SU-DHL-6 (cell line): Measurements from ENCODE around the gene PPM1H.

Experiments
- H2AFZ ChIP-seq: fragments of 200-600 bp; sonication (generic); 2 replicates; pipeline ENCODE4 v1.6.1; 2014; ENCODE audit warnings: low read depth, mild to moderate bottlenecking, moderate library complexity, mixed read lengths, antibody characterized with exemption, low read length; ENCODE audit not compliant: severe bottlenecking
- H3F3A ChIP-seq: fragments of 200-600 bp; shearing (Covaris generic); 2 replicates; pipeline ENCODE4 v1.6.0; 2016; ENCODE audit warnings: antibody characterized with exemption, mild to moderate bottlenecking; ENCODE audit not compliant: insufficient read depth
- H3K27ac ChIP-seq: fragments of 200-600 bp; sonication (generic); 2 replicates; pipeline ENCODE4 v1.5.1; 2016; ENCODE audit warnings: low read depth, mild to moderate bottlenecking, low read length, moderate library complexity, mixed read lengths
- H3K27me3 ChIP-seq: fragments of 200-600 bp; sonication (generic), shearing (Covaris generic); 2 replicates; pipeline ENCODE4 v1.6.0; 2014; ENCODE audit warnings: mild to moderate bottlenecking, low read length
- H3K36me3 ChIP-seq: fragments of 200-600 bp; sonication (generic); 2 replicates; pipeline ENCODE4 v1.6.1; 2014; ENCODE audit warnings: mild to moderate bottlenecking, low read length, mixed read lengths
- H3K4me2 ChIP-seq: fragments of 300-600, 200-600 bp; shearing (Covaris generic), sonication (generic); 2 replicates; pipeline ENCODE4 v1.6.0; 2014; ENCODE audit warnings: low read length, low read depth, mild to moderate bottlenecking; ENCODE audit not compliant: poor library complexity, severe bottlenecking
- H3K4me3 ChIP-seq: fragments of 200-600 bp; sonication (generic); 2 replicates; pipeline ENCODE4 v1.5.1; 2014; ENCODE audit warnings: antibody characterized with exemption, low read length, mild to moderate bottlenecking, mixed read lengths; ENCODE audit not compliant: insufficient read depth, poor library complexity, severe bottlenecking
- H3K79me2 ChIP-seq: fragments of 200-600 bp; sonication (generic); 2 replicates; pipeline ENCODE4 v1.6.1; 2014; ENCODE audit warnings: mild to moderate bottlenecking, low read length, moderate library complexity; ENCODE audit not compliant: insufficient read depth
- H3K9ac ChIP-seq: fragments of 200-600 bp; sonication (generic); 2 replicates; pipeline ENCODE4 v1.7.0; 2014; ENCODE audit warnings: mild to moderate bottlenecking, low read length
- H3K9me2 ChIP-seq: fragments of 200-600 bp; sonication (generic); replicated peaks from 2 replicates; pipeline ENCODE4 v1.6.1; 2014; ENCODE audit warnings: low read length; ENCODE audit not compliant: insufficient read depth
- H3K9me3 ChIP-seq: fragments of 200-600 bp; sonication (generic); 2 replicates; pipeline ENCODE4 v1.6.1; 2014; ENCODE audit warnings: low read length, mixed read lengths; ENCODE audit not compliant: insufficient read depth
- H4K20me1 ChIP-seq: fragments of 200-600 bp; sonication (generic); 2 replicates; pipeline ENCODE4 v1.6.1; 2014; ENCODE audit warnings: low read depth, mild to moderate bottlenecking, antibody characterized with exemption, low read length, moderate library complexity, mixed read lengths
- EZH2phosphoT487 ChIP-seq: fragments of 200-600 bp; sonication (generic), shearing (Covaris generic); conservative IDR thresholded peaks from 2 replicates; pipeline ENCODE4 v1.6.1; 2018; ENCODE audit warnings: mild to moderate bottlenecking, antibody characterized with exemption, low read length, moderate library complexity, mixed read lengths
- TF ChIP-seq, protein P1 (sequence below): fragments of 200-600 bp; sonication (generic); IDR thresholded peaks from one replicate; pipeline ENCODE4 v1.5.1; 2017; ENCODE audit warnings: antibody characterized with exemption, mild to moderate bottlenecking, low read length, moderate library complexity; ENCODE audit not compliant: insufficient read depth, poor library complexity, severe bottlenecking

Gene PPM1H

DNA sequence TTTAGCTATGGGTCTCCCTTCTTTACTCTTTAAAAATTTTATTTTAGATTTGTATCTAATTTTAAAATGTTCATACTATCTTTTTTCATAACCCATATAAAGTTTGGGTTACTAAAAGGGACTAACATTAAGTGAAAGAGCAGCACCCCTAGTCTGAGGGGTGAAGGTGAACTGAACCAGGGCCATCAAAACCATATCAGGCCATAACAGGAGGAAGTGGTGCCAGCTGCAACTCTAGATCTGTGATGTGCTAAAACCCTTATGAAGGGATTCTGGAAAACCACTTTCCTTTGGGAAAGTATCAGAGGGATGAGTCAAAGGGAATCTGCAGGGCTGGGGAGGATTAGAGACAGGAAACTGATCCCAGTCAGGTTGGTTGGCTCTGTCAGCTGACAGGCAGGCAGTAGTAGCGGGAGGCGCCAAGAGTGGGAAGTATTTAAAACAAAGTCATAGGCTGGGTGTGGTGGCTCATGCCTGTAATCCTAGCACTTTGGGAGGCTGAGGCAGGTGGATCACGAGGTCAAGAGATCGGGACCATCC is 162.5 kb downstream of the PPM1H start:
- no peak overlapping the region for H3K27ac ChIP-seq
- no peak overlapping the region for H3K4me2 ChIP-seq
- no peak overlapping the region for H2AFZ ChIP-seq
- H3K9me2 ChIP-seq, result no peaks in the 10 kb centered on the region
- H3K4me3 ChIP-seq, result no peak overlapping the region
- no peaks in the 10 kb centered on the region for H3K27me3 ChIP-seq
- no peak overlapping the region for H3K9ac ChIP-seq
- H3K9me3 ChIP-seq, result no peaks in the 10 kb centered on the region
- TF ChIP-seq, protein P1, sequence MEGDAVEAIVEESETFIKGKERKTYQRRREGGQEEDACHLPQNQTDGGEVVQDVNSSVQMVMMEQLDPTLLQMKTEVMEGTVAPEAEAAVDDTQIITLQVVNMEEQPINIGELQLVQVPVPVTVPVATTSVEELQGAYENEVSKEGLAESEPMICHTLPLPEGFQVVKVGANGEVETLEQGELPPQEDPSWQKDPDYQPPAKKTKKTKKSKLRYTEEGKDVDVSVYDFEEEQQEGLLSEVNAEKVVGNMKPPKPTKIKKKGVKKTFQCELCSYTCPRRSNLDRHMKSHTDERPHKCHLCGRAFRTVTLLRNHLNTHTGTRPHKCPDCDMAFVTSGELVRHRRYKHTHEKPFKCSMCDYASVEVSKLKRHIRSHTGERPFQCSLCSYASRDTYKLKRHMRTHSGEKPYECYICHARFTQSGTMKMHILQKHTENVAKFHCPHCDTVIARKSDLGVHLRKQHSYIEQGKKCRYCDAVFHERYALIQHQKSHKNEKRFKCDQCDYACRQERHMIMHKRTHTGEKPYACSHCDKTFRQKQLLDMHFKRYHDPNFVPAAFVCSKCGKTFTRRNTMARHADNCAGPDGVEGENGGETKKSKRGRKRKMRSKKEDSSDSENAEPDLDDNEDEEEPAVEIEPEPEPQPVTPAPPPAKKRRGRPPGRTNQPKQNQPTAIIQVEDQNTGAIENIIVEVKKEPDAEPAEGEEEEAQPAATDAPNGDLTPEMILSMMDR, result no peak
- TF ChIP-seq EZH2phosphoT487, result no peak
- H3K79me2 ChIP-seq, result no peaks in the 10 kb centered on the region
- no peaks in the 10 kb centered on the region for H3F3A ChIP-seq
- no peaks in the 10 kb centered on the region for H3K36me3 ChIP-seq
- no peaks in the 10 kb centered on the region for H4K20me1 ChIP-seq

DNA sequence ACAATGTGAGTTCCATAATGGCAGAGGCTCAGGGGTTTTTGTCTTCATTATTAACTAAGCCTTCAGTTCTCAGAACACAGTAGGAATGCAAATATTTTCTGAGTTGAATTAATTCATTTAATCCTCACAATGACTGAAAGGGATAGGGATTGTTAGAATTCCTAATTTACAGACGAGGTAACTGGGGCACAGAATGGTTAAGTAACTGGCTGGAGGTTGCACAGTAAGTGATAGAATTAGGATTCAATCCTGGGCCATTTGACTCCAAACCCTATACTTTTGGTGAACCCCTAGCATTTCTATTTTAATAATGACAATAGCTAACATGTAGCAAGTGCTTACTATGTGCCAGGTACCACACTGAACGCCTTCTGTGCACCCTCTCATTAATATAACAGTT is 163.1 kb downstream of the PPM1H start:
- Histone ChIP-seq H3K36me3 (no peaks in the 10 kb centered on the region), H3K27ac (no peak overlapping the region), H2AFZ (no peak overlapping the region), H3K27me3 (no peaks in the 10 kb centered on the region), H4K20me1 (no peaks in the 10 kb centered on the region), H3K9me2 (no peaks in the 10 kb centered on the region), H3K4me2 (no peak overlapping the region), H3K9ac (no peak overlapping the region), H3K79me2 (no peaks in the 10 kb centered on the region), H3K9me3 (no peaks in the 10 kb centered on the region), H3F3A (no peaks in the 10 kb centered on the region), H3K4me3 (no peak overlapping the region)
- TF ChIP-seq, protein P1, result no peak
- TF ChIP-seq EZH2phosphoT487, result no peak

DNA sequence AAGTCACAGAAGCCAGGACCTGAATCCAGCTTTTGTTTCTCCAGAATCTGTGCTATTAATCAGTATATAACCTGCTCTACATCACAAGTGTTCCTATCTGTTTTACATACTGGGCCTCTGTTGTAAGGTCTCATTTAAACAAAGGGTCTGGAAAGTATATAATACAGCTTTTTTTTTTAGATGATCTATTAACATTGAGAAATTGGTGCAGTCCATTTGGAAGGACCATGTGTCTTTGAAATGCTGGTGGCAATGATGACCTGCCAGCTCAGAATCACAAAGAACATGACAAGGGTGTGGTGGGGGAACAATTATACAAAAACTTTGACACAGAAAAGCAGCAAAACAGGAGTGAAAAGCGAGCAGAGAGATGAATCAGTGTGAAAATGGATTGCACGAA is 164.6 kb downstream of the PPM1H start:
- Histone ChIP-seq H3K9me3 (no peaks in the 10 kb centered on the region), H3F3A (no peaks in the 10 kb centered on the region), H3K9ac (no peak overlapping the region), H3K27me3 (no peaks in the 10 kb centered on the region), H3K79me2 (no peaks in the 10 kb centered on the region), H3K4me2 (no peak overlapping the region), H3K4me3 (no peak overlapping the region), H3K9me2 (no peaks in the 10 kb centered on the region), H2AFZ (no peak overlapping the region), H3K36me3 (no peaks in the 10 kb centered on the region), H3K27ac (no peak overlapping the region), H4K20me1 (no peaks in the 10 kb centered on the region)
- no peak for TF ChIP-seq EZH2phosphoT487
- TF ChIP-seq, protein P1, result no peak
